ENCODE results near the gene PLEK2.

- TF ChIP-seq CTCF (IDR thresholded peaks at IDR 0.05; ENCODE audit: extremely low read depth in 1 of 2, insufficient read depth in 1 of 2, low read depth in 1 of 2, low read length in 2 of 2) (no peak), JUN (IDR thresholded peaks at IDR 0.05; ENCODE audit: borderline replicate concordance, insufficient read depth, insufficient read length, low read depth) (no peak), POLR2A (IDR thresholded peaks at IDR 0.05; ENCODE audit: low read depth, low read length) (no peak), MAX (IDR thresholded peaks at IDR 0.05; ENCODE audit: insufficient read depth, insufficient read length) (no peak), EZH2 (IDR thresholded peaks at IDR 0.05; ENCODE audit: borderline replicate concordance, low read depth, low read length, severe bottlenecking) (no peak), POLR2AphosphoS5 (IDR thresholded peaks at IDR 0.05; ENCODE audit: insufficient read depth, low read depth, low read length) (no peak), MYC (IDR thresholded peaks at IDR 0.05; ENCODE audit: low read depth, low read length) (no peak)
Observed at GRCh38 chr14:67417633-67418032, 5.7 kb upstream of the PLEK2 start.
